Mucosa of stomach (tissue), 1 donor: Measurements from ENCODE around the gene PEAK1.

Source experiments
- H3K27me3 ChIP-seq: one replicate; pipeline ENCODE4 v1.7.0; 2013; ENCODE audit warnings: mild to moderate bottlenecking, low read length; ENCODE audit not compliant: control insufficient read depth, insufficient read depth
- H3K36me3 ChIP-seq: one replicate; pipeline ENCODE4 v1.7.0; 2013; ENCODE audit warnings: low read length; ENCODE audit not compliant: control insufficient read depth, insufficient read depth
- H3K4me1 ChIP-seq: one replicate; pipeline ENCODE4 v1.7.0; 2013; ENCODE audit warnings: mild to moderate bottlenecking, low read length; ENCODE audit not compliant: control insufficient read depth, insufficient read depth
- H3K4me3 ChIP-seq: one replicate; pipeline ENCODE4 v1.7.0; 2013; ENCODE audit warnings: low read length
- H3K9ac ChIP-seq: one replicate; pipeline ENCODE4 v1.7.0; 2013; ENCODE audit warnings: mild to moderate bottlenecking, low read length, moderate library complexity
- H3K9me3 ChIP-seq: one replicate; pipeline ENCODE4 v1.7.0; 2013; ENCODE audit warnings: mild to moderate bottlenecking, low read length, moderate library complexity; ENCODE audit not compliant: control insufficient read depth
- donor health status: Pancreatic carcinoma.

Gene PEAK1

DNA sequence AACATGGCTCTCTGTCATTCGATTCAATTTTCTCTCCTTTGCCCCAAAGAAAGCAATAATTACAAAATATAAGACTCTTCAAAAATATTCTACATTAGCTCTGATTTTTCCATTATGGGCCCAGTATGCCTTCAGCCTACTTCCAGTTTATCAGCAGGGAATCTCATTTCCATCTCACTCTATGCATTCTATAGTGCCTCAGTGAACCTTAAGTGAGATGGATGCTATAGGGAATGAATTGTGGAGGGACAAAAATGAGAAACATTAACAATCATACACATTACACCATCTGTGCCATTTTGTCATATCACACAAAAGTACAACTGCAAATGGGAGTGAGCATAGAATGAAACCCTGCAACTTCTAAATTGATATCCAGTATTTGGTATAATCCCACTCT lies 298.3 kb downstream of the PEAK1 start:
- no peaks in the 10 kb centered on the region for H3K27me3 ChIP-seq
- no peaks in the 10 kb centered on the region for H3K4me1 ChIP-seq
- no peak overlapping the region for H3K4me3 ChIP-seq
- no peak overlapping the region for H3K9ac ChIP-seq
- no peaks in the 10 kb centered on the region for H3K9me3 ChIP-seq
- no peaks in the 10 kb centered on the region for H3K36me3 ChIP-seq

DNA sequence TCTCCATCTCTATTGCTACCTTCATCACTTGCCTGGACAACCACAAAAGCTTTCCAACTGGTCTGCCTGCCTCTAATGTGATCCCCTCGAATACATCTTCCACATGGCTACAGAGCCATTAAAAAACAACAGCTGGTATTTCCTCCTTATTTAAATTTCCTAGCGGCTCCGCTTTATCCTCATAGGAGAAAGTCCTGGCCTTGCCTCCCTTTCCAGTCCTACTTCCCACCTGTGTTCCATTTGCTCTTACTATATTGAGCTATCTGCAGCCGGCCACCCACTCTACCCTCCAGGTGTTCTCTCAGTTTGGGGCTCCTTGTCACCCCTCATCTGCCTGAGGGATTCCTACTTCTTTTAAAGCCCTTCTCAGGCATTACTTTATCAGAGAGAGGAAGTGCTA lies 299.3 kb downstream of the PEAK1 start:
- Histone ChIP-seq H3K36me3 (no peaks in the 10 kb centered on the region), H3K9ac (no peak overlapping the region), H3K4me1 (no peaks in the 10 kb centered on the region), H3K27me3 (no peaks in the 10 kb centered on the region), H3K9me3 (no peaks in the 10 kb centered on the region), H3K4me3 (no peak overlapping the region)

DNA sequence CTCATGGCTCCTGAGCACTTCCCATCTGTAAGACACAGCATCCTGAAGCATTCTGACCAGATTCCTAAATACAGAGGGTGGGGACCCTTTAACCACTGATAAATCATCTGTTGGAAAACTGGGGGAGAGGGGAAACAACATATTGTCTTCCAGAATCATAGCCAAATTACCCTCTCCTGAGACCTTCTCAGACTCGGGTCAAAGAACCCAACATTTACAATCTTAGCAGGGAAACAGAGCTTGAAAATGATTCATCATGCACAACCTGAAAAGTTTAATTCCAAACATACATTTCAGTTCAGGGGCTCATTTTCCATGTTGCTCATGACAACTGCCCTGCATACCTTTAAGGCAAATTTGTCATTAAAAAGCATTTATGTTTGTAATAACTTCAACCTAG lies 300.5 kb downstream of the PEAK1 start:
- Histone ChIP-seq H3K4me1 (no peaks in the 10 kb centered on the region), H3K27me3 (no peaks in the 10 kb centered on the region), H3K4me3 (no peak overlapping the region), H3K9ac (no peak overlapping the region), H3K9me3 (no peaks in the 10 kb centered on the region), H3K36me3 (no peaks in the 10 kb centered on the region)

DNA sequence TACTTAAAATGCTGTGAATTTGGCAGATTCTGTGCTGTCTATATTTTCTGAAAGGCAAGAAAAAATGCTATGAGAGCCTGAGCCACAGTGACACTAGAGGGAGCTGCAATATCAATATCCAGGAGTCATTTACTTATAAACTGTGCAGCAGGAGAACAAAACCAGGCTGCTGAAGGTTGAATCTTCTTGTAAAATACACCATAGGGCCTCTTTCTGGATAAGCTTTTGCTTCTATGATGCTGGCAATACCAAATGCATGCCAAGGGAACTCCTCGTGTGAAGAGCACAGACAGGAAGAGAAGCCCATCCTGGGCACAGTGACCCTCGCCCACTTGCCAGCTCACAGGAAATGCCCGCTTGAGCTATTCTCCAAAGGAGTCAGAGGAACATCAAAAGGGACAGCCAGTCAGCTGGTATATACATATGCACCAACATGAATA lies 301.0 kb downstream of the PEAK1 start:
- H3K4me1 ChIP-seq = no peaks in the 10 kb centered on the region
- H3K4me3 ChIP-seq = no peak overlapping the region
- H3K27me3 ChIP-seq = no peaks in the 10 kb centered on the region
- no peaks in the 10 kb centered on the region for H3K36me3 ChIP-seq
- no peaks in the 10 kb centered on the region for H3K9me3 ChIP-seq
- no peak overlapping the region for H3K9ac ChIP-seq

DNA sequence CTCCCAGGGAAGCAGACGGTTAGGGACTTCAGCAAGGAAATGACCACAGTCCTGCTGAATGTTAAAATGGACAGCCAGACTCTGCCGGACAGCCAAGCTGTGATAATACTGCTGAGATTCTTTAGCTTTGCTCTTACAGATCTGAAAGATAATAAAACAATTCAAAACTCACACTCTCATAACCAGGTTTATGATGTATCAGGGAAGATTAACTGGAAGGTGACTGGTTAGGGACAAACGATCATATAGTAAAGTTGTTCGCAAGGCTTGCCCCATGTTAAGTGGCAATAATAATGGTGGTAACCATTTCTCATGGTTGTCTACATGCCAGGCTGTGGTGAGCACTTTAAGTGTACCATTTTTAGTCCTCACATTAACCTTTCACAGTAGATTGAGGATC lies 304.7 kb downstream of the PEAK1 start:
- H3K4me1 ChIP-seq = no peaks in the 10 kb centered on the region
- H3K36me3 ChIP-seq = no peaks in the 10 kb centered on the region
- H3K27me3 ChIP-seq = no peaks in the 10 kb centered on the region
- H3K4me3 ChIP-seq = no peak overlapping the region
- H3K9ac ChIP-seq = no peak overlapping the region
- no peaks in the 10 kb centered on the region for H3K9me3 ChIP-seq

DNA sequence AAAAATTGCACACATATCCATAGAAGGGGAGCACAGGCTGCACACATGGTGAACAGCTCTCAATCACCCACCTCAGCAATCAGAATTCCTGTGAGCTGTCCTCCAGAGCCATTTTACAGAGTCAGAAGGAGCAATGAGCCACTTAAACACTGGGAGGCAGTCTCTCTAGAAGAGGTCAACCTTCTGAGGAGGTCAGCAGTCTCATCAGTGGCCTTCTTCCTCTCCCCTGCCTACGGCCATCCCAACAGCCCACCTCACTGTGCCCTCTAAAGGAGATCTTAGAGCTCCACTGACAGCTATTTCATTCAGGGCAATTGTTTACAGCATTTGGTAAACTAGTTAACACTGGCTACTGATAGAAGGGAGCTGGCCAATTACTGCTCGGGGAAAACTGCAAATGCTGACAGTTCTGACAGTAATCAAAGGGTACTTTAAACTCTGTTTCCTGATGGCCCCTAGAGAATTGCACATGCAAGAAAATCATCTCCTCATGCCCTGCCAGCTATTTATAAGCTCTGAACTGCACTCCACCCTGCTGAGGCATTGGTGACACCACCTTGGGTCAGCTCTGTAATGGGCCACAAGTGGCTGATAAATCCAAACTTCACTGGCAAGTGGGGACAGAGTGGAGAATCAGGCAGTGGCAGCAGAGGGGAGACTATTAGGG lies 306.9 kb downstream of the PEAK1 start:
- no peaks in the 10 kb centered on the region for H3K27me3 ChIP-seq
- no peak overlapping the region for H3K4me3 ChIP-seq
- H3K4me1 ChIP-seq = no peaks in the 10 kb centered on the region
- no peaks in the 10 kb centered on the region for H3K36me3 ChIP-seq
- no peaks in the 10 kb centered on the region for H3K9me3 ChIP-seq
- H3K9ac ChIP-seq = no peak overlapping the region

DNA sequence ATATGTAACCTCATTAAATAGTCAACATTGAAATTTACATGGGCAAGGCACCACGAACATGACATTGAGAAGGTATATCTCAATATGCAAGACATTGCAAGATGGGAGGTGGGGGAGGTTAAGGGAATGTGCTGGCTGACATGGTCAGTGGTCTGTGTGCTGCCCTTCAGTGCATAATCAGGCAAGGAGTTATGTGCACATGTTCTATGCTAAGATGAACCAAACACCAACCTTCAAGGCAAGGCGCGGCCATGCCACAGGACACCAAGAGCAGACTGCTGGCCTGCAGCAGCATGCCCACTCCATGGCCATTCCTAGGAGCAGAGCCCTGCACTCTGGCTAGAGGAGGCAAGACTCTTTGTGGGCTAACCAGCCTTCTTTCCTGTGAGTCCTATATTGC lies 308.1 kb downstream of the PEAK1 start:
- H3K36me3 ChIP-seq = no peaks in the 10 kb centered on the region
- H3K4me1 ChIP-seq = no peaks in the 10 kb centered on the region
- no peaks in the 10 kb centered on the region for H3K27me3 ChIP-seq
- H3K4me3 ChIP-seq = no peak overlapping the region
- no peaks in the 10 kb centered on the region for H3K9me3 ChIP-seq
- H3K9ac ChIP-seq = no peak overlapping the region

DNA sequence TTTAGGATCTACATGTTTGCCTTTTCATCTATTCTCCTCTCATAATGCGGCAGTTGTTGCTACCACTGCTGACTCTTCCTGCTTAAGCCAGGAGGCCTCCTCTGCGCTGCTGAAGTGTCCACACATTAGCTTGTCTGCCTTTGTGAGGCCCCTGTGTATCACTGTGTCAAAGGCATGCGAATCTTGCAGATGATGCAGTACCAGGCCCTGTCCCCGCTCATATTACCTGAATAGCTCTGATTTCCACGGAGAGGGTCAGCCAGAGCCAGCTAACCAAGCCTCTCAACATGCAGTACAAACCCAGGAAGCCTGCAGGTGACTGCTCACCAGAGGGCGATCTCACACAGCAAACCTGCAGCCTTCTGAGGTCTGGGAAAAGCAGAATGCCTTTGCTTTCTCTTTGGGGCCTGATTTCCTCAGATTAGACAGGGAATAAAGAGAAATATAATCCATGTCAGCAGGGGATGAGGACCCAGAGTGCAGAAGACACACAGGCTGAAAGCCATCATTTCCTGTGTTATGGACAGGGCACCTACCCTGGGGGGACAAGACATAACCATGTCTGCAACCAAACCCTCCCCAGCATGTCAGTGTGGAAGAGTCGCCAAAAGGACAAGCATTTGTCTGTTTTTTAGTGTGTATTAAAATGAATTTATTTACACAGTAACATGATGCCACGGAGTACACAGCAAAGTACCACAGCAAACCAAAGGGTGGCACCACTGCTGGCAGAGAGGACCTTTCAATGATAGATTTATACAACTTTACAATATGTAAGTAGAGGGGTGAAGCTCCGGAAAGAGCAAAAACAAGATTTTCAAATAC lies 312.2 kb downstream of the PEAK1 start:
- Histone ChIP-seq H3K4me3 (no peak overlapping the region), H3K9ac (no peak overlapping the region), H3K36me3 (no peaks in the 10 kb centered on the region), H3K9me3 (no peaks in the 10 kb centered on the region), H3K4me1 (no peaks in the 10 kb centered on the region), H3K27me3 (no peaks in the 10 kb centered on the region)

DNA sequence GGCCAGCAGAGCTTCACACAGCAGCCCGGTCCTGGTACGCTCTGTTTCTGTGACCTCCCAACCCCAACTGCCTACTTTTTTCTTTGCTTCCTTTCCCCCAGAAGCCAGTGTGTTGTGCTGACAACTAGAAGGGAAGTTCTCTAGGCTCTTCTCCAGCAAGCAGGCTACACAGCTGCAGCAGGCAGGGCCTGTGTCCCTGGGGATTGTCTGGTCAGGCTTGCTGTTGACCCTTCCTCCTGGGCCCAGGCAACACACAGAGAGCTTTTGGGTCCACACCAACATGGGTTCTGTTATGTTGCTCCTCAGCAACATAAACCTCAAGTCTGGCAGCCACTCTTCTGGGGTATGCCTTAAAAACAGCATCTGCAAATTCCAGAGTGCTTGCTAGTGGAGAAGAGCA lies 312.8 kb downstream of the PEAK1 start:
- Histone ChIP-seq H3K9me3 (no peaks in the 10 kb centered on the region), H3K9ac (no peak overlapping the region), H3K4me3 (no peak overlapping the region), H3K27me3 (no peaks in the 10 kb centered on the region), H3K4me1 (no peaks in the 10 kb centered on the region), H3K36me3 (no peaks in the 10 kb centered on the region)

DNA sequence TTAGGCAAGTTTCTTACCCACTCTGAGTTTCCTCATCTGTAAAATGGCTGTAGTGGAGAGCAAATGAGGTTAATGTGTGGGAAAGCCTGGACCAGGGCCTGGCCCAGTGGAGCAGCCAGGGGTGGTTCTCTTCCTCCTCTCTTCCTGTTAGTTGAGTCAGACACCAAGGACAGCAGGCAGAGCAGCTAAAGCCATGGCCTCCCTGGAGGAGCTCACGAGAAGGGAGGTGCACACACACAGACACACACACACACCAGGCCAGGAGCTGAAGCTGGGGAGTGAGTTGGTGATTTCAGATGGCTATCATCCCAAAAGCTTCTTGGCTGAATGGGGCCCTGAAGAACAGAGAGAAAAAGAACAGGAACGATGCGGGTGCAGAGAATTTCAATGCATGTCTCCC lies 315.7 kb downstream of the PEAK1 start:
- Histone ChIP-seq H3K36me3 (no peaks in the 10 kb centered on the region), H3K9ac (no peak overlapping the region), H3K9me3 (no peaks in the 10 kb centered on the region), H3K4me1 (no peaks in the 10 kb centered on the region), H3K27me3 (no peaks in the 10 kb centered on the region), H3K4me3 (no peak overlapping the region)

DNA sequence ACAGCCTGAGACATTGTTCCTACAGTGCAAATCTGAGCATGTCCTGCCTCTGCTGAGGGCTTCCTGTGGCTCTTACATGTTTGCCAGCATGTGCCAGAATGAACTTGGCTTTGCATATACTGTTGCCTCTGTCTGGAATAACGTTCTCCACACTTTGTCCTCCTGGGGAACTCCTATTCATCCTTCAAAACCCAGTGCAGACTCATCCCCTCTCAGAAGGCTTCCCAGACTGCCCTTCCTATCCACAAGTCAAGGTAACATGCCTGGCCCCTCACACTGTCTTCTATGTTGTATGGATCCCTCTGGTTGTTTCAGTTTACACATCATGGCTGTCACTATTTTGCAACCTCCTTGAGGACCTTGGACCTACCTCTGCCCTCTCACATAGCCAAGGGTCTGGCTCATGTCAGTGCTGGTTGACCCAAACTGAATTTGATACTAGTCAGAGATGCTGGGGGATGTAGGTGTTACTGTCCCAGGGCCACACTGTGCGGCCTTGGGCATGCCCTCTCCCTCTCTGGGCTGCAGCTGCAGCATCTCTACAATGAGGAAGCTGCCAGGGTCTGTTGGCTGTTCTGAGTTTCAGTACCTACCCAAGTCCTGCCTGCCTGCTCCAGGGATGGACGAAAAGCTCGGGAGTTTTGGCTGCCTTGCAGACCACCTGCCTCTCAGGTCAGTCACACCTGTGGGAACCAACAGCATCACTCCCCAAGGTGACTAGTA lies 320.0 kb downstream of the PEAK1 start:
- H3K9ac ChIP-seq = no peak overlapping the region
- no peaks in the 10 kb centered on the region for H3K27me3 ChIP-seq
- no peaks in the 10 kb centered on the region for H3K36me3 ChIP-seq
- no peak overlapping the region for H3K4me3 ChIP-seq
- H3K9me3 ChIP-seq = no peaks in the 10 kb centered on the region
- no peaks in the 10 kb centered on the region for H3K4me1 ChIP-seq

DNA sequence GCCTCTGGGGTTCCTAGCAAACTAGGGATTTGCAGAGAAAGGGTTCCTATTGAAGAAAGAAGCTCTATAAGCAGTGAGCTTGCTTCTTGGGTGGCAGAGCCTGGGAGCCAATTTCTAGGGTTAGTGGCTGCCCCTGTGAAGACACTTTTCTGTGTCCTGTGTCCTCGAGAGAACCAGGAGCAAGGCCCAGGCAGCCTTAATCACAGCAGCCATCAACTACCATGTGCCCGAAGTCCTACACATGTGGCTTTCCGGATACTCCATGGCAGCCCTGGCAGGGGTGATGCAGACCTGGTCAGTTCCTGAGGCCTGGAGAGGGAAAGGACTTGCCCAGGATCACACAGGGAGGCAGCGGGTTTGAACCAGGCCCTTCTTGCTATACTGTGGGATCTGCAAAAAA lies 321.3 kb downstream of the PEAK1 start:
- Histone ChIP-seq H3K9me3 (no peaks in the 10 kb centered on the region), H3K4me3 (no peak overlapping the region), H3K27me3 (no peaks in the 10 kb centered on the region), H3K9ac (no peak overlapping the region), H3K36me3 (no peaks in the 10 kb centered on the region), H3K4me1 (no peaks in the 10 kb centered on the region)
